Left hindlimb (tissue), 1 donor: ENCODE data around the gene CGB2.
"Not testable (repeated sequence)": the region's sequence is repeated elsewhere in the genome, so short reads cannot be mapped to it uniquely, and the experiment has no call there.

ENCODE experiments used
- DNase-seq: peaks from one replicate; pipeline ENCODE4 v3.0.0-alpha.2; 2018

The CGB2 gene

DNA sequence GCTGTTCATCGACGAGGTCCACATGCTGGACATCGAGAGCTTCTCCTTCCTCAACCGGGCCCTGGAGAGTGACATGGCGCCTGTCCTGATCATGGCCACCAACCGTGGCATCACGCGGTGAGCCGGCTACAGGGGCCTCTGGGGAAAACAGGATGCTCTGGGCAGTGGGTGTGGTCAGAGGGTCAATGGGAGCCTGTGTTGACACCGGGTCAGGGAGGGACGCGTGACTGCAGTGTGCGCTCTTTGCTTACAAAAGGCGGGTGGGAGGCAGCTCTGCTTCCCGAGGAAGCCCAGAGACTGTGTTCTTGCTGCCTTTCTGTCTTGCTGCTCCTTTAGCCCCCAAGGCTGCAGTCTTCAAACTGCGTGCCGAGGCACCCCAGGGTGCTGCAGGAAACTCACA lies 20.5 kb upstream of the CGB2 start:
- no peak for DNase-seq

DNA sequence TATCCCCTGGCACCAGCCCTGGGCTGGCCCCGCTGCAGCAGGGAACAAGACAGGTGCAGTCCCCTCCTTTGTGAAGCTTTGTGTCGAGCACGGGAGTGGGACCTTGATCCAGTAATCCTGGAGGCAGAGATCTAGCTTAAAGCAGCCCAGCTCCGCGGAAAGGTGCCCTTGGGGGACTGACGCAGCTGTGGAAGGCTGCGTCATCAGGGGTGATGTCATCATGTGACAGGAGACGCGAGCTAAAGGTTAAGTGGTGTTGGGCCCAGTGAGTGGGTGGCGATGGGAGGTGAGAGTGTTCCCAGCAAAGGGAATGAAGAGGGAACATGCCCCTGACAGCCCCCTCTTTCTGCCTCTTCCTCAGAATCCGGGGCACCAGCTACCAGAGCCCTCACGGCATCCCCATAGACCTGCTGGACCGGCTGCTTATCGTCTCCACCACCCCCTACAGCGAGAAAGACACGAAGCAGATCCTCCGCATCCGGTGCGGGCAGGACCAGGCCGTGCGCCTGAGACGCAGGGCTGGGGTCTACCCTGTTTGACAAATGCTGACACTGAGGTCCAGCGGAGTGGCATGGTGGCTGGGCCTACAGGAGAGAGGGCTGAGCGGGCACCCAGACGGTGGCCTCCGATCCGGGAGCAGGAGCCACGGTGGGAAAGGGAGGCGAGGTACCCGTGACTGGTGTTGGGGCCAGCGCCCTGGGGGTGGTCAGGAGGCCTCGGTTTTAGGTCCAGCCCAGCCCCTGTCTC lies 17.4 kb upstream of the CGB2 start:
- no peak for DNase-seq

DNA sequence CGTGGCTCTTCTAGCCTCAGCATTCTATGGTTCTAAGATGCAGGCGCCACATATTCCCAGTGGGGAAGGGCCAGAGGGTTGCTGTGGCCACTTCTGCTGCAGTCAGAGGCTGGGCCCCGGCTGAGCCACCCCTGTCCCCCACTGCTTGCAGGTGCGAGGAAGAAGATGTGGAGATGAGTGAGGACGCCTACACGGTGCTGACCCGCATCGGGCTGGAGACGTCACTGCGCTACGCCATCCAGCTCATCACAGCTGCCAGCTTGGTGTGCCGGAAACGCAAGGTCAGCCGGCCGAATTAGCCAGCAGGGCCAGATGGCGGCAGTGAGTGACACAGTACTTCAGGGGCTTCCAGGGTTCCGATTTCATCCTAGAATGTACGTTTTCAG lies 16.8 kb upstream of the CGB2 start:
- DNase-seq, result no peak

GRCh38 chr19:49016067-49016839 lies 15.4 kb upstream of the CGB2 start:
- no peak for DNase-seq

DNA sequence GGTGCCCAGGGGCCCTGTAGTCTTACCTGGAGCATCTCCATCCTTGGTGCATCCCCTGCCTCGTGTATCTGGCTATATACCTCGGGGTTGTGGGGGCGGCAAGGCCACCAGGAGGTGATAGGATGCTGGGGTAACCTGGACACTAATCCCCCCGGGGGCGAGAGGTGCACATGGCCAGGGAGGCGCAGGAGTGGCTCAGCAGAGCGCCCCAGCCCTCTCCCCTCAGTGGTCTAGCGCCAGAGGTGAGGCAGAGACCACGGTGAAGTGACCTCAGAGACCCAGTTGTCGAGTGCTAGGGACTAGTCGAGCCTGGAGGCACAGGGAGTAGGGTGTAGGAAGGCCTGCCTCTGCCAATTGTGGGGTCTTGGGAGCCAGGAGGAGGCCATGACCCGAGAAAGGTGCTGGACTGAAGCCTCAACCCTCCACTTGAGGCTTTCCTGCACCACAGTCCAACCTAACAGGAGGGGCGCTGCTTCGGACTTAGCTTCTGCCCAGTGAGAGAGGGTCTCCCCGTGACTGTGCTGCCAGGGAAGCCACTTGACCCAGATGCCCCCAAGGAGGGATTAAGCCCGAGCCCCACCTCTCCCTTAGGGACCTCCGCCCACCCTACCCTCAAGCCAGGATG lies 14.5 kb upstream of the CGB2 start, which contains the start of gene LHB:
Gene LHB, minus strand, starts transcription at position 51 of the 625 bp plus-strand sequence. Its CDS starts 10 bp downstream, at position 41.
- no peak for DNase-seq

GRCh38 chr19:49017666-49018351 lies 13.9 kb upstream of the CGB2 start:
- peak; percentile 62 for DNase-seq

DNA sequence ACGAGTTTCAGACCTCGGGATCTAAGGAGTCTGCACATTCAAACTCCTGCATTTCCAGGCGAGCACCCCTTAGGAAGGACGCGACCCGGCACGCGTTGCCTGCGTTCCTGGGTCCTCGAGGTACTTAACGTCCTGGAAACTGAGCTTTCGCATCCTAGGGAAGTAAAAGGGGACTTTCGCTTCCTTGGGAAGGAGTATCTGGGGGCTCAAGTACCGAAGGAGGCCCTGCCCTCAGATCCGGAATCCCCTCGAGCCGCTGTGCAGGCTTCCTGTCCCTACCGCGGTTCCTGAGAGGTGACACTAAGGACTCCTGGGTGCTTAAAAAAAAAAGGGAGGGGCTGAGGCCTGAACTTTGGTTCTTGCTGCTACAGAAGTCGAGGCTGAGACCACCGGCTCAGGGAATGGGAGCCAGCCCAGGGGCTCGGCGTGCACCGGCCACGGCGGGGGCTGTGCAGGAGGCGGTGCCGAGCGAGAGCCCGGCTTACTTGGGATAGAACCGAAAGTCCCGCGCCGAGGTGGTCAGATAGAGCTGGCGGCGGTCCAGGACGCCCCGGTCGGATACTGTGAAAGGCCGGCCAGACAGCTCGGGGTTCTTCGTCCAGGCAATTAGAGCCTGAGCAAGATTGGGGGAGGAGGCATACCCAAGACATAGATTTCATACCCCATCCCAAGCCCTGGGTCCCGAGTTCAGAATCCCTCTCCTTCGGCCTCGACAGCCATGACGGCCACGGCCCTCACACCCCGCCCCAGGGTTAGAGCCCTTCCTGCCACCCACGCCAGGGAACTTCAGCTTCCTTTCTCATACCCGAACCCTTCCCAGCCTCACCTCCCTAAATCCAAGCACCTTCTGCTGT lies 13.1 kb upstream of the CGB2 start:
- not testable (repeated sequence) for DNase-seq

DNA sequence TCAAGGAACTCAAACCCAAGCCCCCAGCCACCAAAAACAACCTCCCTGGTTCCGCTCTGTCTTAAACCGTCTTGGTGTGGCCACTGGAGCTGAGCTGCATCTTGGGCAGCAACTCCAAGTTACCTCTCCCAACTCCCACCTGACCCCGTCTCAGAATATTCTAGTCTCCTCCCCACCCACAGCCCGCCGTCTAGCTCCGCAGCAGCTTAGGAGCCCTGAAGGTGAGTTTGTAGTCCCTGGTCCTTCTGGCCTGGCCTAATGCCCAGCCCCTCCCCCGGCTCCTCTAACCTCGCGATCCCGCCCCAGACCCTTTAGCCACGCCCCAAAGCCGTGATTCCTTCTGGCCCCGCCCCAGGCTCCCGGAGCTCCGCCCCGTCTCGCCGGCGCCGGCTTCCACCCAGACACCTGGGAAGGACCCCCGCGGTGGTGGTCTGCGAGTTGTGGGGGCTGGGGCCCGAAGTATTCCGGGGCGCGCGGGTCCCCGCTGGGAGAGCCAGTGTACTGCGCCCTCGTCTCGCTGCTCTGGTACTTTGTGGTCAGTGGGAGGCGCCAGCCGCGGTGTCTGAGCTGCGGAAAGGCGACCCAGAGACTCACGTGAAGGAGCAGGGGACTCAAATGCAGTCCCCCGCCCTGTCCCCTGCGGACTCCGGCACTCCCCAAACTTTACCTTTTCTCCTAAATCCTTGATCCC lies 12.3 kb upstream of the CGB2 start:
- DNase-seq, result no peak

DNA sequence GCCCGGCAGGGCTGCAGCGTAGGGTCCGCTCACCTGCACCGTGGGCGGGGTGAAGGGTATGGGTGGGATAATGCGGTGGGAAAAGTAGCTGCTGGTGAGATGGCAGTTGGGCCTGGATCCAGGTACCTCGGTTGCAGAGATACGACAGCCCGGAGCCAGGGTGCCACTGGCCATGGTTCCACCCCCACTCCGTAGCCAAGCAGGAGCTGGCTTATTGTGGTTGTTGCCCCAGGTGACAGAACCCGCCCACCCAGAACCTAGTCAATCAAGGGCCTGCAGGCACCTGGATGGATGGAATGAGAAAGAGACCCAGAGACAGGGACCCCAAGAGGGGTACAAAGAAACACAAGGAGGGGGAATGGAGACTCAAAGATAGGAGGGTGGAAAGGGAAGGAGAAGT lies 11.3 kb upstream of the CGB2 start:
- no peak for DNase-seq

GRCh38 chr19:49020931-49021895 lies 10.5 kb upstream of the CGB2 start:
- DNase-seq, result no peak

GRCh38 chr19:49022116-49022515 lies 9.6 kb upstream of the CGB2 start:
- DNase-seq, result no peak

- DNase-seq, result not testable (repeated sequence)
Observed at GRCh38 chr19:49024233-49024632, 7.5 kb upstream of the CGB2 start, which contains the start of gene CGB3. Gene CGB3, minus strand, starts transcription at chr19:49024333. Its CDS starts 362 bp downstream, at chr19:49023971.

DNA sequence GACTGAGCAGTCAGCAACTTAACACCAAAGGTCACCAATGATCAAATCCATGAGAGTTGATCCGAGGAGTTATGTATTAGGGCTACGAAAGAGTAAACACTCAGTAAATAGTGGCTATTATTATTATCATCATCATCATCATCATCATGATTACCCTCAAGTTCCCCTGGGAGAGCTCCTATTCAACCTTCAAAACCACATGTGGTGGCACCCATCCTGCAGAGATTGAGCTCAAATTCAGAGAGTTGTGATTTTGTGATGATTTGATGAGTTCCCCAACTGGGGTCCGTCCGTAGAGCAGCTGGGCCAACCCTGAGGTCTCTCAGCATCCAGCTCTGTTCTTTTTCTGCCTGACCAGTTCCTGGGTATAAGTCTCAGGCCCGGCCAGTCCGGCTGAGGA lies 6.6 kb upstream of the CGB2 start:
- DNase-seq, result not testable (repeated sequence)

DNA sequence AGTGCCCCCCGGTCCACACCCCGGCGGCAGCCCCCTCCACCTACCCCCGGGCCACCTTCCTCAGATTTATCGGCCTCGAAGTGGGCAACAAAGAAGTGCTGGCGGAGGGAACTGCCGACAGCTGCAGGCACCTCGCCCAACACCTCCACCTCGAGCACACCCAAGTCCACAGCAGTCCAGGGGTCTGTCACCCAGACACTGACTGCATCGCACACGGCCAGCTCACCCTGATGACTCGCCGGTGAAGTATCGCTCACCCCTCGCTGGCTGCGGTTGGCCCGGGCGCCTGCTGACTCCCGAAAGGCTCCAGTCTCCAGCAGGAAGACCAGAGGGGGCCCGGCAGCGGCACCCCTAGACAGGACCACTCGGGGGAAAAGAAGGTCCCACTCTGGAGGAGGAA lies 6.1 kb upstream of the CGB2 start:
- DNase-seq, result not testable (repeated sequence)

- not testable (repeated sequence) for DNase-seq
Observed at GRCh38 chr19:49028686-49029085, 3.0 kb upstream of the CGB2 start.

GRCh38 chr19:49029749-49030148 lies 1.9 kb upstream of the CGB2 start:
- not testable (repeated sequence) for DNase-seq

DNA sequence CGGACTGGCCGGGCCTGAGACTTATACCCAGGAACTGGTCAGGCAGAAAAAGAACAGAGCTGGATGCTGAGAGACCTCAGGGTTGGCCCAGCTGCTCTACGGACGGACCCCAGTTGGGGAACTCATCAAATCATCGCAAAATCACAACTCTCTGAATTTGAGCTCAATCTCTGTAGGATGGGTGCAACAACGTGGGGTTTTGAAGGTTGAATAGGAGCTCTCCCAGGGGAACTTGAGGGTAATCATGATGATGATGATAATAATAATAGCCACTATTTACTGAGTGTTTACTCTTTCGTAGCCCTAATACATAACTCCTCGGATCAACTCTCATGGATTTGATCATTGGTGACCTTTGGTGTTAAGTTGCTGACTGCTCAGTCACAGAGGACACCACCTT lies 1.4 kb upstream of the CGB2 start:
- not testable (repeated sequence) for DNase-seq

- DNase-seq, result not testable (repeated sequence)
Observed at GRCh38 chr19:49036815-49037214, 5.1 kb downstream of the CGB2 start, which contains the start of gene CGB1. Gene CGB1, minus strand, starts transcription at chr19:49036895. Its CDS starts 184 bp downstream, at chr19:49036711.

DNA sequence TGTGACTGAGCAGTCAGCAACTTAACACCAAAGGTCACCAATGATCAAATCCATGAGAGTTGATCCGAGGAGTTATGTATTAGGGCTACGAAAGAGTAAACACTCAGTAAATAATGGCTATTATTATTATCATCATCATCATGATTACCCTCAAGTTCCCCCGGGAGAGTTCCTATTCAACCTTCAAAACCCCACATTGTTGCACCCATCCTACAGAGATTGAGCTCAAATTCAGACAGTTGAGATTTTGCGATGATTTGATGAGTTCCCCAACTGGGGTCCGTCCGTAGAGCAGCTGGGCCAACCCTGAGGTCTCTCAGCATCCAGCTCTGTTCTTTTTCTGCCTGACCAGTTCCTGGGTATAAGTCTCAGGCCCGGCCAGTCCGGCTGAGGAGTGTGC lies 6.4 kb downstream of the CGB2 start:
- DNase-seq, result not testable (repeated sequence)
